ENCODE measurements around the gene SULT2B1.
"Not testable (repeated sequence)": the region's sequence is repeated elsewhere in the genome, so short reads cannot be mapped to it uniquely, and the experiment has no call there.

SULT2B1 gene

DNA sequence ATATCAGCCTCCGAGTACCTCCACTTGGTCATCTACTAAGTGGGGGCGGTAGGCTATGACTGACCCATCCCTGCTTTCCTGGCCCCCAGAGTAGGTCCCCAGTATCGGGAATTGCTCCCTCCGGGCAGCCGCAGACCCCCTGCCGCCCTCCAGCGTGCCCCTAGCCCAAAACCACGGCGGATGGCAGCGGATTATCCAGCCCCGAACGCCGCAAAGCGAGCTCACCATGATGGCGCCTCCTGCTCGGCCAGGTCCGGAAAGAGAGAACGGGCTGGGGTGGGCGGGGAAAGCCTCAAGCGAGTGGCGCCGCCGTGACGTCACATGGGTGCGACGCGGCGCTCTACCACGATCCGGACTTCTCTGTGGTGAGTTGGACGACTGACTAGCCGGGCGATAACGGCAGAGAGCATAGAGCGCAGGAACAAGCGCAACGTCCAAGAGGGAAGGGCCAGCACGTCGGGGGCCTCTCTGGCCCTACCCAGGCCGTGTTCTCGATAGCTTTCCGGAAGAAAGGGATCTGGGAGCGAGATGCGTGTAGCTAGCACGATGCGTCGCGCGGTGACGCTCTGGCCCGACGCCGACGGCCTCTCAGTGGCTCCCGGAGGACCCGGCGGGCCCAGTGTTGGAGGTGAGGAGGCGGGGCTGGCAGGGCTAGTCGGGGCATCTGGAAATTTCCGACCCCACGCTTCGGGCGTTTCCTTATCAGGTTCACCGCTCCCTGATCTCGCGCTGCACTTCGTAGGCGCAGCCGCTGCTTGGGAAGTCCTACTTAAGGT lies 67.1 kb downstream of the SULT2B1 start, which contains the start of the genes RPL18 and SPHK2:
Gene RPL18 (minus strand): TSS at position 263 of the 776 bp plus-strand sequence. CDS start 35 bp downstream, at position 228.
Gene SPHK2 (plus strand): TSS at position 591 of the 776 bp plus-strand sequence. CDS start 1,009 bp downstream, outside the sequence.
- DNase-seq (ENCODE audit: low read depth in 3 of 3): peak; percentile 88 to 95 (median 95)

DNA sequence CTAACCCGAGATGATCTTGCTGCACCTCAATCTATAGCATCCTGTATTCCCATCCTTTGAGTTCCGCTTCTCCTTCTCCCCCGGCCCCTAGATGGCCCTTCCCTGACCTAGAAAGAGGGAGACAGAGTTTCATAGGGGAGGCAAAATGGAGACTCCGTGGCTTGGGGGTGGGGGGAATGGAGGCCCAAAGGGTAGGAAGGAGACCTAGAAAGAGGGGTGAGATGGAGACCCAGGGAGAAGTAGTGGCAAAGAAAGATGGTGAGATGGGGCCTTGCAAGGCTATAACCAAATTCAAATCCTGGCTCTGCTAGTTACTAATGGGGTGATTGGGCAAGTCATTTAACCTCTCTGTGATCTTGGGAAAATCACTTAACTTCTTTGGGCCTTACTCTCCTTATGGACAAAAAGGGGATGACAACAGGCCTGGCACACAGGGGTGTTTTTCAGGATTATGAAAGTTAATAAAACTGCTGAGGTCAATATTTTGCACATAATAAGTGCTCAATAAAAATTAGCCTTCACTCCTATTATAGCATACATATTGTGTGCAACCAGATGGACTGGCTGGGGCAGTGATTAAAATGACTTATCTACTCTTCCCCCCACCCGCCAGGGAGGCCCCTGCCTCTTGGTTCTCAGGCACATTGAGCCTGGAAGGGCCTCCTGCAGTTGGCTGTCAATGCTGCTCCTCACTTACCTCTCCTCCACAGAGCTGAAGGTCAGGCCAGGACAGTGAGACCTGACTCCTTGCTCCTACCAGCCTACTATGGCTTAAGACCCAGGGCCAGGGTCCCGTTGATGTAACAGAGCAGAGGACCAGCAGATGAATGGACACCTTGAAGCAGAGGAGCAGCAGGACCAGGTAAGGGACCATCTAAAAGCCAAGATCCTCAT lies 68.0 kb downstream of the SULT2B1 start:
- DNase-seq (ENCODE audit: low read depth in 3 of 3): no peak

DNA sequence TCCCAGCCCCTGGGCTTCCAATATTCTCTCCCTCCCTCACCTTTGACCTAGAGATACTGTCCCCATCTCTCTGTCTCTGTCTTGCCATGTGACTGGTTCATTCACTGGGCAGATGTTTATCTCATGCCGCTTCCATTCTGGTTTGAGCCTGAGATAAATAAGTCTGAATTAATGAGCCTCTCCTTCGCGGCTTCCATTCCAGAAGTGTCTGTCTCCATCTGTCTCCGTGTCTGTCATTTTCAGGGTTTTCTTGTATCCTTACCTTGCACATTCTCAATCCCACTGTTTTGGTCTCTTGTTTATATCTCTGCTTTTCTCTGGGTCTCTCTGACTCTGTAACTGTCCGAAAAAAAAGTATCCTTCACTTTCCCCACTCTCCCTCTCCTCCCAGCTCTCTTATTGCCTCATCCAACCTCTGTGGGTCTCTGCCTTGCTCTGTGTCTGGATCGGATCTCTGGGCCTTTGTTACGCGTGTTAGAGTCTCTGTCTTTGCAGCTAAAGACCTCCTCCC lies 71.6 kb downstream of the SULT2B1 start:
- DNase-seq (ENCODE audit: low read depth in 3 of 3): no peak

DNA sequence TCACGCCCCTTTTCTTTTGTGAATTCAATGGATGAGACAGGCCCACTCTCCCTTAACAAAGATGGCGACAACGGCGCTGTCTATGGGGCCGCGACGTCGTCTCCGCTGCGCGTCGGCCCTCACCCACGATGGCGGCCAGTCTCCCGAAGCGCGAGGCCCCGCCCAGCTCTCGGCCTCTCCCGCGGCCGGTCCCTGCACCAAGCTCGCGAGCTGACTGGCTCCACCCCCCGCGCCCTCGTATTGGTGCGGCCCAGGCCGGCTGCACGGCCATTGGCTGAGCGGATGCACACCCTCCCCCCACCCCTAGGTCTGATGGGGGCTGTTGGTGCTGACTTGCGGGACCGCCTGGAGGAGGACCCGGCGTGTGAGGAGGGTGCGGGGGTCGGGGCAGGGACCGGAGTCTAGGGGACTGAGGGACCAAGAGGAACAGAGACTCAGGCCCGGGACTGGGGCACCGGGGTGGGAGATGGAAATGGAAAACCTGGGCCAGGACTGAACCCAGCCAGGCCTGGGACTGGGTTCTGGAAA lies 72.2 kb downstream of the SULT2B1 start:
- peak; percentile 90 to 98 (median 93) for DNase-seq (ENCODE audit: low read depth in 3 of 3)

DNA sequence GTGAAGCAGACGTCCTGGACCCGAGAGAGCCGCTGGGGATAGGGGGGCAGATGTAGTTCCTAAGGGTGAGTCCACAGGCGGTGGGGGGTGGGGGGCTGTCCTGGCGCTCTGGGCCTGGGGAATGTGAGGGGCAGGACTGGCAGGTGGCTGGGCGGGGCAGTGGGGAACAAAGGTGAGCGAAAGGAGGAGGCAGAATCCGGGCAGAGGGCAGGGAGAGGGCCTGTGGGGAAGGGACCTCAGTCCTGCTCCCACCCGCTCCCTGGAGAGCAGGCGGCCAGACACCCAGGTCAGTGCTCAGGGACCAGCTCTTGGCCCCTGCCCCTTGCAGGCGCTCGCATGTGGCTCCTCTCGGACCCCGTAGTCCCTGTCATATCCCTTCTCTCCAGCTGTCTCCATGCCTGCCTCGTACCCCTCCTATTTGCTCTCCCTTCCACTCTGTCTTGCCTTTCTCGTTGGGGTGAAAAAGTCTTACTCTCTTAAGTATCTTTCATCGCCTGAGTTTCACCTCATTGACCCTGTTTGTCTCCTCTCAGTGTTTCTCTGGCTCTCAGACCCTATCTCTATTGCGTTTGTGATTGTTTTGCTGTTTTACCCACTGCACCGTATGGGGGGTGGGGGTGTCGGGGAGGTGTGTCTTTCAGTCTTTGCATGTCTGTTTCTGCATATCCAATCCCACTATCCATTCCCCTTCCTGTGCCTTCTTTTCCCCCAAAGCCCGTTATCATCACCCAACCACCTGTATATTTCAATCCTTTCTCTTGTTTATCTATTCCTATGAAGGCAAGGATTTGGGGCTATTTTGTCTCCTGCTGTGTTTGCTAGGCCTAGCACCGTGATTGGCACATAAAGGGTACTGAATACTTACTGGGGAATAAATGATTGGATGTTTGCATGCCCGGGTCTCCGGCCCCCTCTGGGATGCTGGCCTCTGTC lies 73.1 kb downstream of the SULT2B1 start:
- no peak for DNase-seq (ENCODE audit: low read depth in 3 of 3)

DNA sequence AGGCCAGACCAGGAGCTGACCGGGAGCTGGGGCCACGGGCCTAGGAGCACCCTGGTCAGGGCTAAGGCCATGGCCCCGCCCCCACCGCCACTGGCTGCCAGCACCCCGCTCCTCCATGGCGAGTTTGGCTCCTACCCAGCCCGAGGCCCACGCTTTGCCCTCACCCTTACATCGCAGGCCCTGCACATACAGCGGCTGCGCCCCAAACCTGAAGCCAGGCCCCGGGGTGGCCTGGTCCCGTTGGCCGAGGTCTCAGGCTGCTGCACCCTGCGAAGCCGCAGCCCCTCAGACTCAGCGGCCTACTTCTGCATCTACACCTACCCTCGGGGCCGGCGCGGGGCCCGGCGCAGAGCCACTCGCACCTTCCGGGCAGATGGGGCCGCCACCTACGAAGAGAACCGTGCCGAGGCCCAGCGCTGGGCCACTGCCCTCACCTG lies 73.9 kb downstream of the SULT2B1 start:
- no peak for DNase-seq (ENCODE audit: low read depth in 3 of 3)

DNA sequence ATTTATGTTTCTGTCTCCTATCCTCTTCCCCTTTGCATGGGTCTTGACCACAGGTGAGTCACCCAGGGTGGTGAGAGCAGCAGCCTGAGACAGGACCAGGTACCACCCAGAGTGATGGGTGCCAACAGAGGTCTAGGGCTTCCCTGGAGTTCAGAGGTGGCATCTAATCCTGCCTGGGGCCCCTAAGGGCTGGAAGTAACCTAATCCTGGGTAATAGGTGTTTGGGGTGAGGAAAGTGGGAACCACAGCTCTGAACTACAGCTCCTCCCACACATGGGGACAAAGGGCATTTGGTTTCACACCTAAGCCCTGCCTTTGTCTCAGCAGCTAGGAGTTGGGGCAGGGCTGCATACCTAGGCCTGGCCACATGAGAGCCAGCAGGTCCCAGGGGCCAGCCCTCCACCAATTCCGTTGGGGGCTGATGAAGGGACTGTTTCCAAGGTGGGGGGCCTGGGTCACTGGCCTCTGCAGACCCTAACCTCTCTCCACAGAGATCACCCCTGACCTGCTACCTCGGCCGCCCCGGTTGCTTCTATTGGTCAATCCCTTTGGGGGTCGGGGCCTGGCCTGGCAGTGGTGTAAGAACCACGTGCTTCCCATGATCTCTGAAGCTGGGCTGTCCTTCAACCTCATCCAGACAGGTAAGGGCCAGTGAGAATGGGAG lies 75.4 kb downstream of the SULT2B1 start:
- no peak for DNase-seq (ENCODE audit: low read depth in 3 of 3)

DNA sequence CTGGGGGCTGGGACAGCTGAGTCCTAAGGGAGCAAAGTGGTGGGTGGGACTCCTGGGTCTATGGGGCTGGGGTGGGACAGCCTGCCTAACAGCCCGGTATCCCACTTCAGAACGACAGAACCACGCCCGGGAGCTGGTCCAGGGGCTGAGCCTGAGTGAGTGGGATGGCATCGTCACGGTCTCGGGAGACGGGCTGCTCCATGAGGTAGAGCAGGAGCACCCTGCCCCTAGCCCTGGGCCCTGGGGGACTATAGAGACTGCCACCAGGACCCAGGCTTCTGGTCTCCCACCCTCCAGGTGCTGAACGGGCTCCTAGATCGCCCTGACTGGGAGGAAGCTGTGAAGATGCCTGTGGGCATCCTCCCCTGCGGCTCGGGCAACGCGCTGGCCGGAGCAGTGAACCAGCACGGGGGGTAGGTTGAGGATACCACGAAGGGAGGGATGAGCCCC lies 75.9 kb downstream of the SULT2B1 start:
- no peak for DNase-seq (ENCODE audit: low read depth in 3 of 3)

DNA sequence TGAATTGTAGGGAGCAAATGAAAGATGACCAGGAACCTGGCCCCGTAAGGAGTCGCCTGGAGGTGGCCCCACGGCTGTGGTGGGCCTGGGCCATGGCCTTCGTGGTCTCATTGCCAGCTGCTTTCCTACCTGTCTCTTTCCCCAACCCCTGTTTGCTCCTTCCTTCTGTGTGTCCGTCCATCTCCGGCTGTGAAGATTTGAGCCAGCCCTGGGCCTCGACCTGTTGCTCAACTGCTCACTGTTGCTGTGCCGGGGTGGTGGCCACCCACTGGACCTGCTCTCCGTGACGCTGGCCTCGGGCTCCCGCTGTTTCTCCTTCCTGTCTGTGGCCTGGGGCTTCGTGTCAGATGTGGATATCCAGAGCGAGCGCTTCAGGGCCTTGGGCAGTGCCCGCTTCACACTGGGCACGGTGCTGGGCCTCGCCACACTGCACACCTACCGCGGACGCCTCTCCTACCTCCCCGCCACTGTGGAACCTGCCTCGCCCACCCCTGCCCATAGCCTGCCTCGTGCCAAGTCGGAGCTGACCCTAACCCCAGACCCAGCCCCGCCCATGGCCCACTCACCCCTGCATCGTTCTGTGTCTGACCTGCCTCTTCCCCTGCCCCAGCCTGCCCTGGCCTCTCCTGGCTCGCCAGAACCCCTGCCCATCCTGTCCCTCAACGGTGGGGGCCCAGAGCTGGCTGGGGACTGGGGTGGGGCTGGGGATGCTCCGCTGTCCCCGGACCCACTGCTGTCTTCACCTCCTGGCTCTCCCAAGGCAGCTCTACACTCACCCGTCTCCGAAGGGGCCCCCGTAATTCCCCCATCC lies 76.7 kb downstream of the SULT2B1 start:
- no peak for DNase-seq (ENCODE audit: low read depth in 3 of 3)

DNA sequence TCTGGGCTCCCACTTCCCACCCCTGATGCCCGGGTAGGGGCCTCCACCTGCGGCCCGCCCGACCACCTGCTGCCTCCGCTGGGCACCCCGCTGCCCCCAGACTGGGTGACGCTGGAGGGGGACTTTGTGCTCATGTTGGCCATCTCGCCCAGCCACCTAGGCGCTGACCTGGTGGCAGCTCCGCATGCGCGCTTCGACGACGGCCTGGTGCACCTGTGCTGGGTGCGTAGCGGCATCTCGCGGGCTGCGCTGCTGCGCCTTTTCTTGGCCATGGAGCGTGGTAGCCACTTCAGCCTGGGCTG lies 77.3 kb downstream of the SULT2B1 start:
- no peak for DNase-seq (ENCODE audit: low read depth in 3 of 3)

DNA sequence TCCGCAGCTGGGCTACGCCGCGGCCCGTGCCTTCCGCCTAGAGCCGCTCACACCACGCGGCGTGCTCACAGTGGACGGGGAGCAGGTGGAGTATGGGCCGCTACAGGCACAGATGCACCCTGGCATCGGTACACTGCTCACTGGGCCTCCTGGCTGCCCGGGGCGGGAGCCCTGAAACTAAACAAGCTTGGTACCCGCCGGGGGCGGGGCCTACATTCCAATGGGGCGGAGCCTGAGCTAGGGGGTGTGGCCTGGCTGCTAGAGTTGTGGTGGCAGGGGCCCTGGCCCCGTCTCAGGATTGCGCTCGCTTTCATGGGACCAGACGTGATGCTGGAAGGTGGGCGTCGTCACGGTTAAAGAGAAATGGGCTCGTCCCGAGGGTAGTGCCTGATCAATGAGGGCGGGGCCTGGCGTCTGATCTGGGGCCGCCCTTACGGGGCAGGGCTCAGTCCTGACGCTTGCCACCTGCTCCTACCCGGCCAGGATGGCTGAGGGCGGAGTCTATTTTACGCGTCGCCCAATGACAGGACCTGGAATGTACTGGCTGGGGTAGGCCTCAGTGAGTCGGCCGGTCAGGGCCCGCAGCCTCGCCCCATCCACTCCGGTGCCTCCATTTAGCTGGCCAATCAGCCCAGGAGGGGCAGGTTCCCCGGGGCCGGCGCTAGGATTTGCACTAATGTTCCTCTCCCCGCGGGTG lies 77.8 kb downstream of the SULT2B1 start:
- DNase-seq (ENCODE audit: low read depth in 3 of 3): no peak

DNA sequence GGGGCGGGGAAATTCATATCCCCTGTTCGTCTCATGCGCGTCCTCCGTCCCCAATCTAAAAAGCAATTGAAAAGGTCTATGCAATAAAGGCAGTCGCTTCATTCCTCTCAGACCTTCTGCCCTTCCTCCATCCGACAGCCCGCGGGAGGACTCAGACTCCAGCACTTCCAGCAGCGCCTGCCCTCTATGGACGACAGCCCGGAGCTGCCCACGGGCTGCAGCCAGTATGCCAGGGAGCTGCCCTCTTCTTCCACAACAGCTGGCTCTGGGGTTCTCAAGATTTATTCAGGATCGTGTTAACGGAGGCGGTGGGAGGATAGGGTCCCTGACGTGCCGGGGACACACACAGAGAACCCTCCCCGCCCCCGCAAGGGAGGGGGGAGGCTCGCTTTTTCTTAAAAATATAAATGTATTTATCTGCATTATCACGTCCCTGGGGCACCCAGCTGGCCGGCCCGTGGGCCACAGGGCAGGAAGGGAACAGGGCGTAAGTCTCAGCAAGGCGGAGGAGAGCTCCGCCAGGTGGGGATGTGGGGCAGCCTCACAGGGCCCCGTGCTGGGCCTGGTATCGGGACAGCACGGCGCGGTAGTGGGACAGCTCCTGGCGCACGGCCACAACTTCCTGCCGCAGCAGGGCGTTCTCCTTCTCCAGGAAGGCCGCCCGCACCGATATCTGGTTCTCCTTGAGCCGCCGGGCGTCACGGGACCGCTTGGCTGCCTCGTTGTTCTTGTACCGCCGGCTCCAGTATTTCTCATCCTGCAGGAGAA lies 78.5 kb downstream of the SULT2B1 start:
- no peak for DNase-seq (ENCODE audit: low read depth in 3 of 3)

DNA sequence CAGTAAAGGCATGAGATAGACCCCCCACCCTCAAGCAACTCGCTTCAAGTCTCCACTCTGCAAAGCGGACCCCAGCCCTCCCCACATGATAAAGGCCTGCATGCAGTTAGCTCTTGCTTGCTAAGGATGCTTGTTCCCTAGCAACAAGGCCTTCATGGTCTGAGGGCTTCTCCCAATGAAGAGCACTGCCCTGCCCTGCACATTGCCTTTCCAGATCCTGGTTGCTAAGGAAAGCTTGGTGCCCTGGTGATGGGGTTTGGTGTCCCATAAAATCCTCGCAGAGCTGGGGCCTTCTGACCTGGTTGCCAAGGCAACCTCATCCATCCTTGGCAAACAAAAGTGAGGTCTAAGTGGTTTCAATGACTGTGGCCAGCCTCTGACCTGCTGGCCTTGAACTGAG lies 79.3 kb downstream of the SULT2B1 start:
- DNase-seq (ENCODE audit: low read depth in 3 of 3): no peak

DNA sequence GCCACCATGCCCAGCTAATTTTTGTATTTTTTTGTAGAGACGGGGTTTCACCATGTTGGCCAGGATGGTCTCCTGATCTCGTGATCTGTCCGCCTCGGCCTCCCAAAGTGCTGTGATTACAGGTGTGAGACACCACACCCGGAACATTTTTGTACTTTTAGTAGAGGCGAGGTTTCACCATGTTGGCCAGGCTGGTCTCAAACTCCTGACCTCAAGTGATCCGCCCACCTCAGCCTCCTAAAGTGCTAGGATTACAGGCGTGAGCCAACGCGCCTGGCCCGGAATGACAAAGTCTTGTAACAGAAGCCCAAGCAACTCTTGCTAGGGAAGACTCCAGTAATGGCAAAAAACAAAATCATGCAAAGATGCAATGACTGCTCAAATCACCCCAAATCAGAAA lies 80.3 kb downstream of the SULT2B1 start:
- DNase-seq (ENCODE audit: low read depth in 3 of 3): not testable (repeated sequence)

DNA sequence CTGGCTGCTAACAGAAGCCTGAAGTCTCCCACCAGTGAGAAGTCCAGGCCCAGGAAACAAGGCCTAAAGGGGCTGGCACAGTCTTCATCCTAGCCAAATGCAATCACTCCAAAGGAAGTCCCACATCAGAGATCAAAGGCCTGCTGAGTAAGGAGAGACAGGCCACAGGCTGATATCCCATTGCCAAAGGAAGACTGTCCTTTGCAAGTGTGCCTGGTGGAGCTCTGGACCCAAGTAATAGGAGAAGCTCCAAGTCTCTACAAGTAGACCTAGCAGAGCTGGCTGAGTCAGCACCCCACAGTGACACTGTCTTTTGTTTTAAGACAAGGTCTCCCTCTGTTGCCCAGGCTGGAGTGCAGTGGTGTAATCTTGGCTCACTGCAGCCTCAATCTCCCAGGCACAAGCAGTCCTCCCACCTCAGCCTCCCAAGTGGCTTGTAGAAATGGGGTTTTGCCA lies 80.7 kb downstream of the SULT2B1 start:
- no peak for DNase-seq (ENCODE audit: low read depth in 3 of 3)

DNA sequence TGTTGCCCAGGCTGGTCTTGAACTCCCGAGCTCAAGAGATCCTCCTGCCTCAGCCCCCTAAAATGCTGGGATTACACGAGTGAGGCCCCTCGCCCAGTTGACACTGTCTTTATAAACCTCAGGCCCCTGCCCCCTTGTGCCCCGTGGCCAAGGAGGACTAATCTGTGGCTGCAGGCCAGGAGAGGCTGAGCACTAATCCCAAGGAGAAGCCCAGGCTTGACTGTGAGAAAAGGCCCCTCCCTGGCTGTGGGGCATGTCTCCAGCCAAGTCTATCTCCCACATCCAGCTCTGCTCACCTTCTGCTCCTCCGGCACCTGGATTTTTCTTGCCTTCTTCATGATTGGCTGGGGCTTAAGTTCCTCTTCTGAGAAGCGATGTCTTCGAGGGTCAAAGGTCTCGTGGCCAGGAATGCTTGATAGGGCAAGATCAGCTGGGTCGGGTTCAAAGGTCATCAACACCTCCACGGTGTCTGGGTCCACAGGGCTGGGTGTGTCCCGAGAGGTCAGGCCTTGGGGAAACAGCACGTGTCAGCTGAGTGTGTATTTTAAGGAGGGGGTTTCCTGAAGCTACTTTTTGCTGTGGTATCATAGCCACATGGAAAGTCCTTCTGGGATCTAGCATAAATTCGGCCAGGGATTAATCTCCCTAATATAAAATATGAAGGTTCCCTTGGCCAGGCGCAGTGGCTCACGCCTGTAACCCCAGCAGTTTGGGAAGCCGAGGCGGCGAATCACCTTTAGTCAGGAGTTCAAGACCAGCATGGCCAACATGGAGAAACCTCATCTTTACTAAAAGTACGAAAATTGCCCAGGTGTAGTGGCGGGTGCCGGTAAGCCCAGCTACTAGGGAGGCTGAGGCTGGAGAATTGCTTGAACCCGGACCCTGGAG lies 81.4 kb downstream of the SULT2B1 start:
- DNase-seq (ENCODE audit: low read depth in 3 of 3): no peak

DNA sequence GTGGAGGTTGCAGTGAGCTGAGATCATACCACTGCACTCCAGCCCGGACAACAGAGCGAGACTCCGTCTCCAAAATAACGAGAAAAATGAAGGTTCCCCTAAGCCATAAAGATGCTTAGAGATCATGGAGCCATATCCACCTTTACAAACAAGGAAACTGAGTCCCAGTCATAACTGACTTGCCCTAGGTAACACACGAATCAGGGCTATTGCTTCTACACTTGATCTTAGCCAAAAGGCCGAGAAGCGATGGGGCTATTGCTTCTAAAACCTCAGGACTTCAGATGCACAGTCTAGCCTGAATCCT lies 82.0 kb downstream of the SULT2B1 start:
- no peak for DNase-seq (ENCODE audit: low read depth in 3 of 3)
